Measurements from ENCODE around the gene DISP2. TPM values are rescaled to one million over a fixed set of nuclear protein-coding genes. Genes with fewer than 3 reads are reported as not detected.

Gene DISP2
- total RNA-seq, 1 experiment from 2014 or later = 0.35 TPM

- peaks cover 88% of the 10 kb centered on the region for H3F3A ChIP-seq (ENCODE audit: insufficient read depth, low read depth)
- intact Hi-C loops (cut with micrococcal nuclease; ENCODE audit: unreplicated experiment) = no loop called here
- H3K27ac ChIP-seq = no peak overlapping the region
- H3K4me3 ChIP-seq = no peak overlapping the region
- DNase-seq = no peak
- no peaks in the 10 kb centered on the region for H3K27me3 ChIP-seq (ENCODE audit: insufficient read depth, low read depth)
- no TSS peak for BruUV-seq (replicated peaks)
- peaks cover 14% of the 10 kb centered on the region; the same call in 1 of the 2 replicates for H3K36me3 ChIP-seq (ENCODE audit: low read depth)
- no peaks in the 10 kb centered on the region for H3K9me3 ChIP-seq (ENCODE audit: insufficient read depth, low read depth)
- H2AFZ ChIP-seq = no peak overlapping the region
- no peak for TF ChIP-seq CTCF (conservative IDR thresholded peaks at IDR 0.05)
- no peak for TF ChIP-seq EZH2 (IDR thresholded peaks at IDR 0.05; ENCODE audit: low read depth)
- no peaks in the 10 kb centered on the region for H3K9me2 ChIP-seq (ENCODE audit: insufficient read depth)
- peaks cover 31% of the 10 kb centered on the region for H3K4me1 ChIP-seq (replicated peaks; ENCODE audit: insufficient read depth)
- 0 out of 2 replicates have a peak, but pooled peaks cover 3% of the 10 kb centered on the region for H4K20me1 ChIP-seq (ENCODE audit: insufficient read depth)
- ChIA-PET POLR2A (ENCODE audit: unreplicated experiment) (interaction anchor here (0.7 kb wide), 1 partner anchor 551 kb away, joined by 5 read pairs; no protein-coding TSS in a partner anchor), CTCF (no interaction called here)
- no peak overlapping the region for H3K4me2 ChIP-seq
- peaks cover 36% of the 10 kb centered on the region for H3K79me2 ChIP-seq (ENCODE audit: low read depth)
These were observed 23.5 kb upstream of the DISP2 start for GRCh38 chr15:40334541-40334940.

- Histone ChIP-seq H3K4me2 (no peak overlapping the region), H3K36me3 (ENCODE audit: low read depth) (peaks cover 14% of the 10 kb centered on the region; the same call in 1 of the 2 replicates), H3K79me2 (ENCODE audit: low read depth) (peaks cover 43% of the 10 kb centered on the region), H3K4me3 (no peak overlapping the region), H3K4me1 (replicated peaks; ENCODE audit: insufficient read depth) (peaks cover 31% of the 10 kb centered on the region), H3K27me3 (ENCODE audit: insufficient read depth, low read depth) (no peaks in the 10 kb centered on the region), H3K9me3 (ENCODE audit: insufficient read depth, low read depth) (no peaks in the 10 kb centered on the region), H3K9me2 (ENCODE audit: insufficient read depth) (no peaks in the 10 kb centered on the region), H3K27ac (no peak overlapping the region), H4K20me1 (ENCODE audit: insufficient read depth) (0 out of 2 replicates have a peak, but pooled peaks cover 3% of the 10 kb centered on the region), H3F3A (ENCODE audit: insufficient read depth, low read depth) (peaks cover 84% of the 10 kb centered on the region), H2AFZ (no peak overlapping the region)
- POLR2A ChIA-PET (ENCODE audit: unreplicated experiment) = no interaction called here
- DNase-seq = peak in 1 of 2 experiments; percentile 49
- TF ChIP-seq CTCF (conservative IDR thresholded peaks at IDR 0.05) = no peak
- TF ChIP-seq EZH2 (IDR thresholded peaks at IDR 0.05; ENCODE audit: low read depth) = no peak
- no TSS peak for BruUV-seq (replicated peaks)
- CTCF ChIA-PET = interaction anchor here (0.6 kb wide), 1 partner anchor 12 kb away, joined by 3 read pairs; no protein-coding TSS in a partner anchor
- intact Hi-C loops (cut with micrococcal nuclease; ENCODE audit: unreplicated experiment) = no loop called here
These were observed 22.9 kb upstream of the DISP2 start for GRCh38 chr15:40334941-40335795.

DNA sequence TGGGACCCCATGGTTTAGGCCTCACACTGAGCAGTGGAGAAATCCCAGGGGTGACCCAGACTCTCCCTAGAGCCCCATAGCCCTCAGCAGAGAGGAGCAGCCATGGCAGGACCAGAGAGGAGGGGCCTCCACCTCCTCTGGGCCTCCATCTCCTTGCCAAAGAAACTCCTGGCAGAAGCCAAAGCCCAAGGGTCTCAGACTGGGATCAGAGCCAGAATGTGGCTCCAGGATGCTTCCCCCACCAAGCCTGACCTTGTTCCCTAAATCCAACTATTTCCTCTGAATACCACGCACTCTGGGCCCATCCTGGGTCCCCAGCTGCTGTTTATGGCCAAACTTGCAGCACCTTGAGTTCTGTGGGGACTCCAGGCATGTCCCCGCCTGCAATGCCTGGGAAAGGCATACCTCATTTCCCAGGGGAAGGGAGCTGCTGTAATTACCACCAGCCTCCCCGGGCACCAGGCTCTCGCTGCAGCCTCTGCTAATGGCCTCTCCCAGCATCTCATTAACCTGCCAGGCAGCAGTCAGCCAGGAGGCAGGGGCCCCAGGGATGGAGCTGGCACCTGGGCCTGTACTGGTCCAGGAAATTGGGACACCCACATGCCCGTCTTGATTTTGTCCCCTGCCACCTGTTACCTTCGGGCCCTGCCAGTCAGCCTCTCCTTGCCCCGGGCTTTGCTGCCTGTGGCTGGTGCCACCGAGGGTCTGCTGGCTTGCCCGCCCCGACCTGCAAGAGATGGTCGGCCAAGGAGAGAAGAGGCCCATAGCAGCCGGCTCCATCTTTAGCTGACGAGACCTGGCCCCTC is 21.9 kb upstream of the DISP2 start:
- H4K20me1 ChIP-seq (ENCODE audit: insufficient read depth) = 0 out of 2 replicates have a peak, but pooled peaks cover 3% of the 10 kb centered on the region
- no peak overlapping the region; the same call in 1 of the 2 replicates for H3K27ac ChIP-seq
- H3K9me2 ChIP-seq (ENCODE audit: insufficient read depth) = no peaks in the 10 kb centered on the region
- H3K4me1 ChIP-seq (replicated peaks; ENCODE audit: insufficient read depth) = peaks cover 34% of the 10 kb centered on the region
- H3K79me2 ChIP-seq (ENCODE audit: low read depth) = peaks cover 50% of the 10 kb centered on the region
- DNase-seq = no peak
- TF ChIP-seq EZH2 (IDR thresholded peaks at IDR 0.05; ENCODE audit: low read depth) (no peak), CTCF (conservative IDR thresholded peaks at IDR 0.05) (no peak)
- H3K9me3 ChIP-seq (ENCODE audit: insufficient read depth, low read depth) = no peaks in the 10 kb centered on the region
- H3K27me3 ChIP-seq (ENCODE audit: insufficient read depth, low read depth) = no peaks in the 10 kb centered on the region
- no peak overlapping the region for H3K4me3 ChIP-seq
- ChIA-PET POLR2A (ENCODE audit: unreplicated experiment) (interaction anchor here (0.6 kb wide), 1 partner anchor 9 kb away, joined by 3 read pairs; no protein-coding TSS in a partner anchor), CTCF (interaction anchor here (0.6 to 1.6 kb wide), 2 partner anchors 45 to 174 kb away, joined by 3 to 5 read pairs; no protein-coding TSS in a partner anchor)
- peaks cover 14% of the 10 kb centered on the region; the same call in 1 of the 2 replicates for H3K36me3 ChIP-seq (ENCODE audit: low read depth)
- H3K4me2 ChIP-seq = no peak overlapping the region
- no TSS peak for BruUV-seq (replicated peaks)
- peaks cover 74% of the 10 kb centered on the region for H3F3A ChIP-seq (ENCODE audit: insufficient read depth, low read depth)
- intact Hi-C loops (cut with micrococcal nuclease; ENCODE audit: unreplicated experiment) = no loop called here
- H2AFZ ChIP-seq = no peak overlapping the region
